GM10266 (cell line): Measurements from ENCODE around the gene MACROD1.
A peak's percentile ranks its signal among the peaks of the same experiment; 100 is the strongest.

ENCODE experiments used
- DNase-seq: peaks from one replicate; pipeline ENCODE4 v3.0.0; 2012; ENCODE audit errors: extremely low spot score
- CTCF ChIP-seq: IDR thresholded peaks from 2 replicates; pipeline ENCODE4 v1.5.1; 2012; ENCODE audit warnings: mild to moderate bottlenecking, low read depth; ENCODE audit not compliant: control insufficient read depth, insufficient read depth; ENCODE audit errors: missing control alignments

Gene MACROD1

GRCh38 chr11:64161037-64161436 is 4.9 kb downstream of the MACROD1 start:
- no peak for DNase-seq
- TF ChIP-seq CTCF = no peak

GRCh38 chr11:64157631-64158394 is 8.1 kb downstream of the MACROD1 start:
- TF ChIP-seq CTCF = no peak
- no peak for DNase-seq

GRCh38 chr11:64156235-64157011 is 9.5 kb downstream of the MACROD1 start:
- DNase-seq = no peak
- no peak for TF ChIP-seq CTCF

GRCh38 chr11:64153812-64154211 is 12.1 kb downstream of the MACROD1 start:
- TF ChIP-seq CTCF = no peak
- no peak for DNase-seq

GRCh38 chr11:64152841-64153691 is 12.8 kb downstream of the MACROD1 start:
- peak; percentile 91 for DNase-seq
- TF ChIP-seq CTCF = peak; percentile 99

- DNase-seq = no peak
- no peak for TF ChIP-seq CTCF
Observed at GRCh38 chr11:64151337-64151736, 14.6 kb downstream of the MACROD1 start.
